Ovary (tissue), 9 donors: Measurements from ENCODE around the gene GPR61. TPM values are rescaled to one million over a fixed set of nuclear protein-coding genes. Genes with fewer than 3 reads are reported as not detected.

Experiments
- DNase-seq, 5 donors: peaks; one replicate each; pipeline ENCODE4 v3.0.0-alpha.2; 2019 to 2020
- H3K27ac ChIP-seq, 2 donors: fragments of 200-600 bp; one replicate each; pipeline versions ENCODE4 v1.5.1 to v1.8.0; 2019 to 2022
- H3K27me3 ChIP-seq: fragments of 200-600 bp; one replicate; pipeline ENCODE4 v1.8.0; 2022
- H3K36me3 ChIP-seq: fragments of 200-600 bp; sonication (generic); one replicate; pipeline ENCODE4 v1.5.1; 2019
- H3K4me1 ChIP-seq: one replicate; pipeline ENCODE4 v1.8.1; 2013; ENCODE audit warnings: mild to moderate bottlenecking, moderate library complexity; ENCODE audit not compliant: insufficient read depth
- H3K4me3 ChIP-seq: fragments of 200-600 bp; sonication (generic); one replicate; pipeline ENCODE4 v1.5.1; 2017
- H3K9me3 ChIP-seq, 2 donors: fragments of 200-600 bp in 1 of 2; sonication (generic) in 1 of 2; one replicate each; pipeline versions ENCODE4 v1.5.1 to v1.8.1; 2013 to 2019; ENCODE audit warnings: mild to moderate bottlenecking in 1 of 2, moderate library complexity in 1 of 2
- EP300 ChIP-seq: sonication (generic); formaldehyde crosslinking; IDR thresholded peaks from one replicate; pipeline ENCODE4 v1.6.1; 2017; ENCODE audit warnings: antibody characterized with exemption
- POLR2A ChIP-seq: fragments of 450-650 bp; IDR thresholded peaks from one replicate; pipeline ENCODE4 v1.6.1; 2017; ENCODE audit warnings: antibody characterized with exemption, mild to moderate bottlenecking, moderate library complexity
- WGBS, 3 donors: extraction: QIAGEN DNeasy Blood & Tissue Kit in 1 of 3; methylation state at CpG; one replicate each; pipeline versions ENCODE4 v1.1.5 to v1.1.7; 2013 to 2017; 5-methylcytosine and 5-hydroxymethylcytosine counted together
- intact Hi-C, 4 donors: fragments of 100-400 bp; cut with DNase I; formaldehyde crosslinking; loops; one replicate each; pipeline versions ENCODE4 v1.11.0 to v1.15.1; 2022 to 2023
- polyA plus RNA-seq, 2 donors: library from polyadenylated mRNA; stranded (reverse); fragments of 200-250 nt in 1 of 2; fragments of 350-450 nt in 1 of 2; fragmentation: Illumina TruSeq in 1 of 2; extraction: RNeasy Lipid Tissue Mini Kit (QIAGEN cat#74804) in 1 of 2; gene quantifications; one replicate each; pipeline ENCODE4 v1.2.3, GENCODE V29; 2013 to 2014
- total RNA-seq, 7 donors: library from RNA; depleted of rRNA in 2 of 7; stranded (reverse); fragments of >200 nt in 2 of 7; fragmentation: NEBNext Ultra II Directional in 3 of 7; extraction: Animal tissue kit (Norgen Biotek cat#: 25700) in 3 of 7; gene quantifications; one replicate each; pipeline versions ENCODE4 v1.1.0 to v1.2.4, GENCODE V29; 2016 to 2023
- TF ChIP-seq, protein P1 (sequence below), 3 donors: fragments of 450-650 bp in 2 of 3; fragments of 200-600 bp in 1 of 3; IDR thresholded peaks; one replicate each; pipeline versions ENCODE4 v1.5.1 to v1.8.0; 2016 to 2022; ENCODE audit warnings: antibody characterized with exemption in 3 of 3, mild to moderate bottlenecking in 1 of 3
- donor health status: DM: no; HTN: no; CAD: no; lungs with moderate emphysema.
- donor health status: DM: no; HTN: no; CAD: no.
- donor health status: Bipolar disorder and iron deficiency.
- donor health status: DM: yes; HTN: yes; CAD: no.
- donor health status: DM: no; HTN: no; CAD: no.
- donor health status: DM: yes; HTN: yes; CAD: no.

GPR61 gene
- total and polyA plus RNA-seq, 9 donors: 0.25 TPM; not detected in 8

DNA sequence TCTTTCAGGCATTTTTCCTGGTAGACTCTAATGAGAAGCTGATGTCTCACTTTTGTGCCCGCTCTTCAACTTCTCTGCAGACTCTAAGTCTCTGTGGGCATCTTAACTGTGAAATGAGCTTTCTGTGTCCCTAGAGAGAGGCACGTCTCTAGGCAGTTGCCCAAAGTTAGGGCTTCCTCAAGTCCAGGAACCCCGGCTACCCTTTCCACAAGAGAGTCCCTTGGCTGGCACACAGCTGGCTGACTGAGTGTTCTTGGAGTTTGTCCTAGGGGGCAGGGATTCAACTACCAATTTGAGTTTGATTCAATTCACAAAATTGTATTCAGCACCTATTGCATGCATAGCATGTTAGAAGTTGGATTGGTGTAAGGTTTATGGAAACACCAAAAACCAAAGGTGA, 1.4 kb downstream of the GPR61 start:
- TF ChIP-seq EP300 (no peak), POLR2A (no peak)
- TF ChIP-seq, protein P1, sequence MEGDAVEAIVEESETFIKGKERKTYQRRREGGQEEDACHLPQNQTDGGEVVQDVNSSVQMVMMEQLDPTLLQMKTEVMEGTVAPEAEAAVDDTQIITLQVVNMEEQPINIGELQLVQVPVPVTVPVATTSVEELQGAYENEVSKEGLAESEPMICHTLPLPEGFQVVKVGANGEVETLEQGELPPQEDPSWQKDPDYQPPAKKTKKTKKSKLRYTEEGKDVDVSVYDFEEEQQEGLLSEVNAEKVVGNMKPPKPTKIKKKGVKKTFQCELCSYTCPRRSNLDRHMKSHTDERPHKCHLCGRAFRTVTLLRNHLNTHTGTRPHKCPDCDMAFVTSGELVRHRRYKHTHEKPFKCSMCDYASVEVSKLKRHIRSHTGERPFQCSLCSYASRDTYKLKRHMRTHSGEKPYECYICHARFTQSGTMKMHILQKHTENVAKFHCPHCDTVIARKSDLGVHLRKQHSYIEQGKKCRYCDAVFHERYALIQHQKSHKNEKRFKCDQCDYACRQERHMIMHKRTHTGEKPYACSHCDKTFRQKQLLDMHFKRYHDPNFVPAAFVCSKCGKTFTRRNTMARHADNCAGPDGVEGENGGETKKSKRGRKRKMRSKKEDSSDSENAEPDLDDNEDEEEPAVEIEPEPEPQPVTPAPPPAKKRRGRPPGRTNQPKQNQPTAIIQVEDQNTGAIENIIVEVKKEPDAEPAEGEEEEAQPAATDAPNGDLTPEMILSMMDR (IDR thresholded peaks at IDR 0.05): no peak
- no peak for DNase-seq
- WGBS, 3 donors: 81 to 87% (median 86%) methylated on average over 3 of the region's 3 CpGs
- intact Hi-C loops: loop anchor here in 3 of 4 donors (5.0 to 10.0 kb wide), 4 partner anchors 94 to 444 kb away; partner anchors contain the start of gene AHCYL1 (in 2 of the 3)
- H3K27ac ChIP-seq: no peak overlapping the region
- no peaks in the 10 kb centered on the region for H3K36me3 ChIP-seq
- peaks cover 3% of the 10 kb centered on the region for H3K4me1 ChIP-seq
- H3K27me3 ChIP-seq: no peaks in the 10 kb centered on the region
- H3K4me3 ChIP-seq: no peak overlapping the region
- no peaks in the 10 kb centered on the region for H3K9me3 ChIP-seq

DNA sequence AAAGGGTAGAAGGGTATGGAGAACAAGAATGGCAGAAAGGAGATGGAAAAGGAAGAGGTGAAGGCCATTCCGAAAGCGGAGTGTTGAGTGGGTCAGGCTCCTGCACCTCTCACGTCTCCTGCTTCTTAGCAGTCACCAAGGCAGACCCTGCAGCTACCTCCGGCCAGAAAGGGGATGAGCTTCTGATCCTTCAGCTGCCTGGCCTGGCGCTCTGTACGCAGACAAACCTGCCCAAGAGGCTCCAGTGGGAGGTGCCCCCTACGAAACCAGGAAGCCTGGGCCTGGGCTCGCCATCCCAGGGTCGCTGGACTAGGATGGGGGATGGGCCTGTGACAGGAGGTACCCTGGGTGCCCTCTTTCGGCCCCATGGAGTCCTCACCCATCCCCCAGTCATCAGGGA, 3.0 kb downstream of the GPR61 start:
- WGBS, 3 donors: 89 to 93% (median 90%) methylated on average over 10 of the region's 10 CpGs
- Histone ChIP-seq H3K4me3 (no peak overlapping the region), H3K27ac (no peak overlapping the region), H3K36me3 (no peaks in the 10 kb centered on the region), H3K27me3 (no peaks in the 10 kb centered on the region), H3K4me1 (peaks cover 7% of the 10 kb centered on the region), H3K9me3 (no peaks in the 10 kb centered on the region)
- DNase-seq: no peak
- intact Hi-C loops: loop anchor here in 3 of 4 donors (5.0 to 10.0 kb wide), 4 partner anchors 92 to 442 kb away; partner anchors contain the start of gene AHCYL1 (in 2 of the 3)
- TF ChIP-seq, protein P1 (IDR thresholded peaks at IDR 0.05): no peak
- TF ChIP-seq EP300 (no peak), POLR2A (no peak)

DNA sequence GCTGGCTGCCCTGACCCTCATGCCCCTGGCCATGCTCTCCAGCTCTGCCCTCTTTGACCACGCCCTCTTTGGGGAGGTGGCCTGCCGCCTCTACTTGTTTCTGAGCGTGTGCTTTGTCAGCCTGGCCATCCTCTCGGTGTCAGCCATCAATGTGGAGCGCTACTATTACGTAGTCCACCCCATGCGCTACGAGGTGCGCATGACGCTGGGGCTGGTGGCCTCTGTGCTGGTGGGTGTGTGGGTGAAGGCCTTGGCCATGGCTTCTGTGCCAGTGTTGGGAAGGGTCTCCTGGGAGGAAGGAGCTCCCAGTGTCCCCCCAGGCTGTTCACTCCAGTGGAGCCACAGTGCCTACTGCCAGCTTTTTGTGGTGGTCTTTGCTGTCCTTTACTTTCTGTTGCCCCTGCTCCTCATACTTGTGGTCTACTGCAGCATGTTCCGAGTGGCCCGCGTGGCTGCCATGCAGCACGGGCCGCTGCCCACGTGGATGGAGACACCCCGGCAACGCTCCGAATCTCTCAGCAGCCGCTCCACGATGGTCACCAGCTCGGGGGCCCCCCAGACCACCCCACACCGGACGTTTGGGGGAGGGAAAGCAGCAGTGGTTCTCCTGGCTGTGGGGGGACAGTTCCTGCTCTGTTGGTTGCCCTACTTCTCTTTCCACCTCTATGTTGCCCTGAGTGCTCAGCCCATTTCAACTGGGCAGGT, 3.8 kb downstream of the GPR61 start:
- peaks cover 7% of the 10 kb centered on the region for H3K4me1 ChIP-seq
- no peaks in the 10 kb centered on the region for H3K9me3 ChIP-seq
- no peak for TF ChIP-seq POLR2A
- no peak for TF ChIP-seq EP300
- TF ChIP-seq, protein P1 (IDR thresholded peaks at IDR 0.05): no peak
- no peaks in the 10 kb centered on the region for H3K36me3 ChIP-seq
- DNase-seq: no peak
- no peaks in the 10 kb centered on the region for H3K27me3 ChIP-seq
- no peak overlapping the region for H3K27ac ChIP-seq
- WGBS, 3 donors: 83 to 87% (median 86%) methylated on average over 24 of the region's 24 CpGs
- intact Hi-C loops: loop anchor here in 3 of 4 donors (5.0 to 10.0 kb wide), 4 partner anchors 91 to 441 kb away; partner anchors contain the start of gene AHCYL1 (in 2 of the 3)
- H3K4me3 ChIP-seq: no peak overlapping the region

DNA sequence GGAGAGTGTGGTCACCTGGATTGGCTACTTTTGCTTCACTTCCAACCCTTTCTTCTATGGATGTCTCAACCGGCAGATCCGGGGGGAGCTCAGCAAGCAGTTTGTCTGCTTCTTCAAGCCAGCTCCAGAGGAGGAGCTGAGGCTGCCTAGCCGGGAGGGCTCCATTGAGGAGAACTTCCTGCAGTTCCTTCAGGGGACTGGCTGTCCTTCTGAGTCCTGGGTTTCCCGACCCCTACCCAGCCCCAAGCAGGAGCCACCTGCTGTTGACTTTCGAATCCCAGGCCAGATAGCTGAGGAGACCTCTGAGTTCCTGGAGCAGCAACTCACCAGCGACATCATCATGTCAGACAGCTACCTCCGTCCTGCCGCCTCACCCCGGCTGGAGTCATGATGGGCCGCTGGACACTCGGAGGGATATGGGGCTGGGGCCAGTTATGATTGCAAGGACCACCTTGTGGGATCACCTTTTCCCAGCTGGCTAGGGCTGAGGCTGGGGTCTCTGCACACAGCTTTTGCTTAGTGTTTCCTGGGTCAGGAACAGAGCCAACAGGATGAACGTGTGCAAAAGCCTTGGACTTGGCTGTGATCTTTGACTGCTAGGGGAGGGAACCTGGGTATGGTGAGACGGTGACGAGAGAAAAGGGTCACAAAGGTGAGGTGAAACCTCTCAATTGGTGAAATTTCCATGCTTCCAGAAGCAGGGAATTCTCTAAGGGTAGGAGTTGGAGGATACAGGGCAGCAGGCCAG, 4.5 kb downstream of the GPR61 start:
- no peaks in the 10 kb centered on the region for H3K9me3 ChIP-seq
- H3K4me1 ChIP-seq: peaks cover 7% of the 10 kb centered on the region
- H3K36me3 ChIP-seq: no peaks in the 10 kb centered on the region
- no peak overlapping the region for H3K27ac ChIP-seq
- TF ChIP-seq EP300 (no peak), POLR2A (no peak)
- TF ChIP-seq, protein P1 (IDR thresholded peaks at IDR 0.05): no peak
- intact Hi-C loops: loop anchor here in 3 of 4 donors (5.0 to 10.0 kb wide), 4 partner anchors 91 to 441 kb away; partner anchors contain the start of gene AHCYL1 (in 2 of the 3)
- H3K4me3 ChIP-seq: no peak overlapping the region
- DNase-seq: no peak
- H3K27me3 ChIP-seq: no peaks in the 10 kb centered on the region
- 54 to 71% (median 55%) methylated on average over 14 of the region's 14 CpGs for WGBS, 3 donors
